Hepatocyte (in vitro differentiated cells): ENCODE measurements around the gene PPME1.

Source experiments
- CTCF ChIP-seq: fragments of 200-600 bp; sonication (generic); IDR thresholded peaks from 2 replicates; pipeline ENCODE4 v1.5.1; 2016; ENCODE audit warnings: antibody characterized with exemption, mild to moderate bottlenecking; ENCODE audit not compliant: poor library complexity
- EZH2 ChIP-seq: fragments of 200-600 bp; sonication (generic); IDR thresholded peaks from 2 replicates; pipeline ENCODE4 v1.6.1; 2016; ENCODE audit warnings: antibody characterized with exemption, mild to moderate bottlenecking, borderline replicate concordance

DNA sequence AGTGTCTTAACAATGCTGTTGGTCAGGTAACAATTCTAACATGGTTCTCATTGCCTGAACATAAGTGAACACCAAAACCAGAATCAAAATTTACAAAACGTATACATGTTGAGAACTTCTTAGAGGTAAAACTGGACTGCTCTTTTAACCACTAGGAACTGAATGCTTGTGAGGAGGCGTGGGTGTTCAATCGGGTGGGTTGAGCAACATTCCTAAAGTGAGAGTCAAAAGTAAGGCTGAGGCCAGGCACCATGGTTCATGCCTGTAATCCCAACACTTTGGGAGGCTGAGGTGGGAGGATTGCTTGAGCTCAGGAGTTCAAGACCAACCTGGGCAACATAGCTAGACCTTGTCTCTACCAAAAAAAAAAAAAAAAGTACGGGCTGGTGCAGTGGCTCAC is 11.5 kb downstream of the PPME1 start:
- TF ChIP-seq CTCF (no peak), EZH2 (no peak)
